Measurements from ENCODE around the gene ITPR3. TPM values are rescaled to one million over a fixed set of nuclear protein-coding genes. Genes with fewer than 3 reads are reported as not detected.

ITPR3 gene
- polyA plus RNA-seq, 3 donors = 9.3 to 13.8 (median 13.5) TPM

- WGBS, 3 donors = 87 to 92% (median 91%) methylated on average over 15 of the region's 15 CpGs
Observed at GRCh38 chr6:33676416-33677142, 55.5 kb downstream of the ITPR3 start.

GRCh38 chr6:33677143-33677660, 56.1 kb downstream of the ITPR3 start:
- 74 to 75% (median 75%) methylated on average over 8 of the region's 8 CpGs for WGBS, 3 donors
- no peak overlapping the region for H3K27ac ChIP-seq (ENCODE audit: low read depth, low read length)

More at GRCh38 chr6:33676416-33677142, 55.5 kb downstream of the ITPR3 start:
- no peak overlapping the region for H3K27ac ChIP-seq (ENCODE audit: low read depth, low read length)

- no peak overlapping the region for H3K27ac ChIP-seq (ENCODE audit: low read depth, low read length)
- WGBS, 3 donors = 82 to 97% (median 87%) methylated on average over 2 of the region's 2 CpGs
Observed at GRCh38 chr6:33677689-33678088, 56.6 kb downstream of the ITPR3 start.

- 87 to 91% (median 90%) methylated on average over 23 to 24 of the region's 24 CpGs for WGBS, 3 donors
- no peak overlapping the region for H3K27ac ChIP-seq (ENCODE audit: low read depth, low read length)
Observed at GRCh38 chr6:33678233-33678931, 57.3 kb downstream of the ITPR3 start.

- 80 to 87% (median 87%) methylated on average over 12 of the region's 12 CpGs for WGBS, 3 donors
- H3K27ac ChIP-seq (ENCODE audit: low read depth, low read length) = no peak overlapping the region
Observed at GRCh38 chr6:33678932-33679490, 57.9 kb downstream of the ITPR3 start.

GRCh38 chr6:33679761-33680160, 58.6 kb downstream of the ITPR3 start:
- 86 to 93% (median 90%) methylated on average over 20 of the region's 20 CpGs for WGBS, 3 donors
- H3K27ac ChIP-seq (ENCODE audit: low read depth, low read length) = no peak overlapping the region

- no peak overlapping the region for H3K27ac ChIP-seq (ENCODE audit: low read depth, low read length)
- WGBS, 3 donors = 93 to 96% (median 94%) methylated on average over 13 of the region's 13 CpGs
Observed at GRCh38 chr6:33682341-33682740, 61.2 kb downstream of the ITPR3 start.

GRCh38 chr6:33683051-33683571, 62.0 kb downstream of the ITPR3 start:
- H3K27ac ChIP-seq (ENCODE audit: low read depth, low read length) = no peak overlapping the region
- WGBS, 3 donors = 73 to 81% (median 79%) methylated on average over 13 to 15 of the region's 15 CpGs

GRCh38 chr6:33683576-33684427, 62.7 kb downstream of the ITPR3 start:
- WGBS, 3 donors = 82 to 86% (median 83%) methylated on average over 18 to 19 of the region's 19 CpGs
- no peak overlapping the region for H3K27ac ChIP-seq (ENCODE audit: low read depth, low read length)

- WGBS, 3 donors = 93 to 95% (median 93%) methylated on average over 10 to 16 of the region's 16 CpGs
Observed at GRCh38 chr6:33684428-33684896, 63.3 kb downstream of the ITPR3 start.

GRCh38 chr6:33684983-33685382, 63.9 kb downstream of the ITPR3 start:
- WGBS, 3 donors = 93 to 95% (median 94%) methylated on average over 6 to 7 of the region's 7 CpGs
- no peak overlapping the region for H3K27ac ChIP-seq (ENCODE audit: low read depth, low read length)

More at GRCh38 chr6:33684428-33684896, 63.3 kb downstream of the ITPR3 start:
- H3K27ac ChIP-seq (ENCODE audit: low read depth, low read length) = no peak overlapping the region

GRCh38 chr6:33685411-33686224, 64.5 kb downstream of the ITPR3 start:
- 89 to 91% (median 89%) methylated on average over 38 of the region's 38 CpGs for WGBS, 3 donors
- no peak overlapping the region for H3K27ac ChIP-seq (ENCODE audit: low read depth, low read length)

- no peak overlapping the region for H3K27ac ChIP-seq (ENCODE audit: low read depth, low read length)
- 73 to 94% (median 92%) methylated on average over 6 of the region's 6 CpGs for WGBS, 3 donors
Observed at GRCh38 chr6:33686225-33686924, 65.3 kb downstream of the ITPR3 start.

GRCh38 chr6:33686981-33687975, 66.2 kb downstream of the ITPR3 start:
- H3K27ac ChIP-seq (ENCODE audit: low read depth, low read length) = no peak overlapping the region
- WGBS, 3 donors = 89 to 91% (median 90%) methylated on average over 27 of the region's 27 CpGs

GRCh38 chr6:33688006-33688405, 66.9 kb downstream of the ITPR3 start:
- 91 to 94% (median 92%) methylated on average over 19 to 20 of the region's 20 CpGs for WGBS, 3 donors

More at GRCh38 chr6:33688006-33688405, 66.9 kb downstream of the ITPR3 start:
- no peak overlapping the region for H3K27ac ChIP-seq (ENCODE audit: low read depth, low read length)
